HCT116 (cell line): Measurements from ENCODE around the gene TARS3. TPM values are rescaled to one million over a fixed set of nuclear protein-coding genes. Genes with fewer than 3 reads are reported as not detected.

Experiments
- ATAC-seq: fragments of 200-7000 bp; cut with Tn5 transposase; 2 replicates; pipeline ENCODE4 v1.9.1; 2020; ENCODE audit warnings: mild to moderate bottlenecking, moderate library complexity
- BruUV-seq: library from RNA; stranded (reverse); fragments of 400-500 nt; replicated peaks from 2 replicates; lab custom pipeline; 2021; lab: Mats Ljungman, UMichigan
- CTCF ChIA-PET: fragments of 300-600 bp; sonication (Branson Sonifier 250); formaldehyde crosslinking; loops from one replicate; lab custom pipeline; 2021; ENCODE audit warnings: antibody characterized with exemption; lab: Charles Lee
- POLR2A ChIA-PET: fragments of 300-600, 350-600 bp; sonication (Branson Sonifier 250); formaldehyde crosslinking; loops from one replicate; lab custom pipeline; 2021; ENCODE audit warnings: antibody characterized with exemption; lab: Charles Lee
- RAD21 ChIA-PET, 2 experiments: fragments of 300-600 bp; sonication (Branson Sonifier 250); formaldehyde crosslinking; loops; one replicate each; lab custom pipeline; 2023; ENCODE audit warnings: low total read pairs in 2 of 2; ENCODE audit not compliant: uncharacterized antibody in 2 of 2, unreplicated experiment in 2 of 2, low non-redundant PET in 1 of 2; lab: Charles Lee
- DNase-seq: peaks from one replicate; pipeline ENCODE4 v3.0.0-alpha.2; 2010; ENCODE audit warnings: low read depth, low spot score
- H2AFZ ChIP-seq: fragments of 200-600 bp; shearing (Covaris generic), sonication (generic); 2 replicates; pipeline ENCODE4 v1.6.1; 2017; ENCODE audit warnings: low read depth, mixed run types, mixed read lengths, antibody characterized with exemption, low read length; ENCODE audit not compliant: poor library complexity, severe bottlenecking
- H3K27ac ChIP-seq: 2 replicates; pipeline ENCODE4 v1.5.1; 2012; ENCODE audit warnings: low read depth, low read length
- H3K27me3 ChIP-seq: fragments of 200-600 bp; sonication (generic); 2 replicates; pipeline ENCODE4 v1.6.1; 2016; ENCODE audit warnings: mixed run types, low read length, mixed read lengths; ENCODE audit not compliant: insufficient read depth
- H3K36me3 ChIP-seq, 2 experiments: fragments of 200-500 bp in 1 of 2; fragments of 200-600 bp in 1 of 2; sonication (Bioruptor generic) in 1 of 2; sonication (generic) in 1 of 2; 2 replicates each; pipeline versions ENCODE4 v1.5.1 to v1.6.1; 2014 to 2016; ENCODE audit warnings: low read length in 2 of 2, inconsistent platforms in 1 of 2, mixed read lengths in 1 of 2, mixed run types in 1 of 2; ENCODE audit not compliant: insufficient read depth in 2 of 2, control insufficient read depth in 1 of 2
- H3K4me1 ChIP-seq, 2 experiments: fragments of 200-600 bp in 1 of 2; sonication (generic) in 1 of 2; 2 replicates each; pipeline versions ENCODE4 v1.5.1 to v1.6.1; 2012 to 2017; ENCODE audit warnings: low read length in 2 of 2, inconsistent platforms in 1 of 2, mild to moderate bottlenecking in 1 of 2, mixed read lengths in 1 of 2, mixed run types in 1 of 2, moderate library complexity in 1 of 2; ENCODE audit not compliant: insufficient read depth in 2 of 2, control insufficient read depth in 1 of 2
- H3K4me2 ChIP-seq: fragments of 200-600 bp; sonication (generic); 2 replicates; pipeline ENCODE4 v1.6.1; 2017; ENCODE audit warnings: mixed run types, low read length, mixed read lengths
- H3K4me3 ChIP-seq, 2 experiments: fragments of 200-600 bp in 1 of 2; sonication (generic) in 1 of 2; replicated peaks in 1 of 2; 2 replicates each; pipeline ENCODE4 v1.5.1; 2011 to 2016; ENCODE audit warnings: low read length in 2 of 2, control low read depth in 1 of 2, low read depth in 1 of 2, mild to moderate bottlenecking in 1 of 2, mixed read lengths in 1 of 2, mixed run types in 1 of 2
- H3K79me2 ChIP-seq: fragments of 200-600 bp; sonication (generic); 2 replicates; pipeline ENCODE4 v1.6.1; 2017; ENCODE audit warnings: mild to moderate bottlenecking, mixed run types, low read length, moderate library complexity, mixed read lengths; ENCODE audit not compliant: insufficient read depth
- H3K9ac ChIP-seq: fragments of 200-600 bp; sonication (generic); 2 replicates; pipeline ENCODE4 v1.6.1; 2016; ENCODE audit warnings: low read length, mixed read lengths
- H3K9me2 ChIP-seq: fragments of 200-600 bp; sonication (generic), shearing (Covaris generic); 2 replicates; pipeline ENCODE4 v1.6.1; 2017; ENCODE audit warnings: mixed run types, mild to moderate bottlenecking, moderate library complexity; ENCODE audit not compliant: insufficient read depth
- H3K9me3 ChIP-seq, 2 experiments: fragments of 200-500 bp in 1 of 2; fragments of 200-600 bp in 1 of 2; sonication (Bioruptor generic) in 1 of 2; sonication (generic) in 1 of 2; 2 replicates each; pipeline ENCODE4 v1.6.1; 2014 to 2017; ENCODE audit warnings: low read length in 2 of 2, mixed read lengths in 2 of 2, inconsistent platforms in 1 of 2, low read depth in 1 of 2, mild to moderate bottlenecking in 1 of 2, mixed run types in 1 of 2, moderate library complexity in 1 of 2; ENCODE audit not compliant: control insufficient read depth in 1 of 2, insufficient read depth in 1 of 2
- H4K20me1 ChIP-seq: fragments of 200-600 bp; sonication (generic), shearing (Covaris generic); 2 replicates; pipeline ENCODE4 v1.6.1; 2017; ENCODE audit warnings: mixed run types, mild to moderate bottlenecking, moderate library complexity; ENCODE audit not compliant: insufficient read depth
- ATF3 ChIP-seq: IDR thresholded peaks from 2 replicates; pipeline ENCODE4 v1.6.1; 2012
- CEBPB ChIP-seq: IDR thresholded peaks from 2 replicates; pipeline ENCODE4 v1.6.1; 2012; ENCODE audit warnings: low read depth
- EGR1 ChIP-seq: IDR thresholded peaks from 2 replicates; pipeline ENCODE4 v1.6.1; 2012; ENCODE audit warnings: low read depth
- EZH2 ChIP-seq: fragments of 200-600 bp; sonication (generic); IDR thresholded peaks from 2 replicates; pipeline ENCODE4 v1.6.1; 2017; ENCODE audit warnings: antibody characterized with exemption, mixed run types
- EZH2phosphoT487 ChIP-seq: fragments of 200-600 bp; IDR thresholded peaks from 2 replicates; pipeline ENCODE4 v1.6.1; 2018; ENCODE audit warnings: antibody characterized with exemption, borderline replicate concordance
- FOSL1 ChIP-seq: IDR thresholded peaks from 2 replicates; pipeline ENCODE4 v1.6.1; 2012; ENCODE audit warnings: low read depth
- JUND ChIP-seq: IDR thresholded peaks from 2 replicates; pipeline ENCODE4 v1.6.1; 2012
- MAX ChIP-seq: IDR thresholded peaks from 2 replicates; pipeline ENCODE4 v1.6.1; 2012
- SIN3A ChIP-seq: IDR thresholded peaks from 2 replicates; pipeline ENCODE4 v1.6.1; 2012; ENCODE audit warnings: low read depth
- TCF7L2 ChIP-seq: IDR thresholded peaks from 2 replicates; pipeline ENCODE4 v1.7.0; 2011; ENCODE audit warnings: borderline replicate concordance, inconsistent platforms; ENCODE audit not compliant: insufficient read depth, insufficient read length; ENCODE audit errors: extremely low read depth
- ZBTB33 ChIP-seq: IDR thresholded peaks from 2 replicates; pipeline ENCODE4 v1.6.1; 2011; ENCODE audit warnings: mild to moderate bottlenecking, low read length, moderate library complexity; ENCODE audit not compliant: insufficient replicate concordance; ENCODE audit errors: extremely low read depth
- ZFX ChIP-seq: fragments of 450-650 bp; IDR thresholded peaks from 2 replicates; pipeline ENCODE4 v1.6.1; 2017
- intact Hi-C: fragments of 100-400 bp; cut with micrococcal nuclease; formaldehyde crosslinking; loops from 2 replicates; pipeline ENCODE4 v1.10.0; 2022
- total RNA-seq: library from RNA; stranded (reverse); gene quantifications from one replicate; pipeline ENCODE4 v1.2.1, GENCODE V29; 2021; ENCODE audit not compliant: unreplicated experiment

TARS3 gene
- total RNA-seq, 1 experiment from 2014 or later, result 11.1 TPM

- no peak for DNase-seq
- CTCF ChIA-PET, result no interaction called here
- Histone ChIP-seq H2AFZ (no peak overlapping the region), H3K36me3 (no peaks in the 10 kb centered on the region), H3K4me3 (no peak overlapping the region), H3K9me2 (no peaks in the 10 kb centered on the region), H4K20me1 (no peaks in the 10 kb centered on the region), H3K79me2 (no peaks in the 10 kb centered on the region), H3K9ac (no peak overlapping the region), H3K4me1 (peaks cover 0 to 6% of the 10 kb centered on the region in 2 experiments; a peak in 2 of 4 replicates), H3K27ac (no peak overlapping the region), H3K9me3 (no peaks in the 10 kb centered on the region), H3K4me2 (no peak overlapping the region), H3K27me3 (no peaks in the 10 kb centered on the region)
- ATAC-seq, result no peak
- RAD21 ChIA-PET, result no interaction called here
- intact Hi-C loops, result no loop called here
- POLR2A ChIA-PET, result no interaction called here
- TF ChIP-seq ATF3 (no peak), JUND (no peak), ZBTB33 (no peak), EGR1 (no peak), EZH2 (no peak), EZH2phosphoT487 (no peak), TCF7L2 (no peak), ZFX (no peak), CEBPB (no peak), SIN3A (no peak), MAX (no peak), FOSL1 (no peak)
- no TSS peak for BruUV-seq
These were observed 98.3 kb downstream of the TARS3 start for GRCh38 chr15:101625980-101626379.
